DOHH2 (cell line): ENCODE results near the gene OR2F2.

Experiments
- H3F3A ChIP-seq: fragments of 200-600 bp; sonication (generic), shearing (Covaris generic); 2 replicates; pipeline ENCODE4 v1.6.0; 2016; ENCODE audit warnings: antibody characterized with exemption, mild to moderate bottlenecking; ENCODE audit not compliant: control insufficient read depth, insufficient read depth
- H3K27ac ChIP-seq: fragments of 200-600 bp; sonication (generic); 2 replicates; pipeline ENCODE4 v1.5.1; 2014; ENCODE audit warnings: low read depth, mild to moderate bottlenecking, low read length, moderate library complexity
- H3K27me3 ChIP-seq: fragments of 200-600 bp; sonication (generic); 2 replicates; pipeline ENCODE4 v1.6.1; 2014; ENCODE audit warnings: mild to moderate bottlenecking, low read length, mixed read lengths; ENCODE audit not compliant: control insufficient read depth
- H3K36me3 ChIP-seq: fragments of 200-600 bp; sonication (generic); 2 replicates; pipeline ENCODE4 v1.6.1; 2014; ENCODE audit warnings: mild to moderate bottlenecking, low read length, moderate library complexity, mixed read lengths; ENCODE audit not compliant: control insufficient read depth
- H3K4me1 ChIP-seq: fragments of 200-600 bp; sonication (generic); 2 replicates; pipeline ENCODE4 v1.6.1; 2014; ENCODE audit warnings: mild to moderate bottlenecking, low read length, mixed read lengths; ENCODE audit not compliant: control insufficient read depth
- H3K4me2 ChIP-seq: fragments of 200-600 bp; sonication (generic); 2 replicates; pipeline ENCODE4 v1.6.0; 2014; ENCODE audit warnings: mild to moderate bottlenecking, low read length, moderate library complexity
- H3K4me3 ChIP-seq: fragments of 200-600 bp; sonication (generic); 2 replicates; pipeline ENCODE4 v1.5.1; 2014; ENCODE audit warnings: mild to moderate bottlenecking, low read length, mixed read lengths
- H3K79me2 ChIP-seq: fragments of 200-600 bp; sonication (generic); 2 replicates; pipeline ENCODE4 v1.6.1; 2014; ENCODE audit warnings: mild to moderate bottlenecking, low read length, mixed read lengths; ENCODE audit not compliant: control insufficient read depth
- H3K9me2 ChIP-seq: fragments of 200-600 bp; sonication (generic); replicated peaks from 2 replicates; pipeline ENCODE4 v1.6.1; 2014; ENCODE audit warnings: mild to moderate bottlenecking, low read length, mixed read lengths; ENCODE audit not compliant: control insufficient read depth
- H3K9me3 ChIP-seq: fragments of 200-600 bp; sonication (generic); 2 replicates; pipeline ENCODE4 v1.6.1; 2014; ENCODE audit warnings: antibody characterized with exemption, low read length, mixed read lengths; ENCODE audit not compliant: control insufficient read depth, insufficient read depth
- H4K20me1 ChIP-seq: fragments of 200-600 bp; sonication (generic); 2 replicates; pipeline ENCODE4 v1.6.0; 2014; ENCODE audit warnings: low read depth, mild to moderate bottlenecking, antibody characterized with exemption, low read length, moderate library complexity; ENCODE audit not compliant: control insufficient read depth, insufficient read depth
- EZH2phosphoT487 ChIP-seq: fragments of 200-600 bp; sonication (generic); IDR thresholded peaks from 2 replicates; pipeline ENCODE4 v1.6.1; 2017; ENCODE audit warnings: borderline replicate concordance, mild to moderate bottlenecking, antibody characterized with exemption, low read length, moderate library complexity, mixed read lengths
- TF ChIP-seq, protein P1 (sequence below): fragments of 200-600 bp; sonication (generic); IDR thresholded peaks from one replicate; pipeline ENCODE4 v1.5.1; 2014; ENCODE audit warnings: antibody characterized with exemption, mild to moderate bottlenecking, low read depth, low read length; ENCODE audit not compliant: poor library complexity, severe bottlenecking

OR2F2 gene

DNA sequence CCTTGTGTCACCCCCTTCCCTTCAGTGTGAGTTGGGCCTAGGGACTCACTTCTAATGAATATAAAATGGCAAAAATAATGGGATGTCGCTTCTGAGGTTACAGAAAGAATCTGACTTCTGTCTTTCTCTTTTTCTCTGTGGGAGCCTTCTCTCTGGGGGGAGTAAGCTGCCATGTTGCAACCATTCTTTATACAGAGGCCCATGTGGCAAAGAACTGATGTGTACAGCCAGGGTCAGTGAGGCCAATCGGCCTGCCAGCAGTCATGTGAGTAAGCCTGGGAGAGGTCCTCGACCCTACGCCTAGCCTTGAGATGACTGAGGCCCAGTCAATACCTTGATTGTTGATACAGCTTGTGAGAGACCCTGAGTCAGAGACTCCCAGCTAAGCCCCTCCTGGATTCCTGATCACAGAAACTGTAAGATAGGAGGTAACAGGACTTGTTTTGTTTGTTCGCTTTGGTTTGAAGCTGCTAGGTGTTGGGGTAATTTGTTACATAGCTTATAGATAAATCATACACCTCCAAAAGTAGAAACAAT lies 34.7 kb upstream of the OR2F2 start:
- Histone ChIP-seq H3K4me2 (peak overlapping the region; percentile 93), H3K36me3 (no peaks in the 10 kb centered on the region; the same call in 1 of the 2 replicates), H3K27ac (no peak overlapping the region), H3K27me3 (no peaks in the 10 kb centered on the region), H3K4me1 (peaks cover 12% of the 10 kb centered on the region), H3K9me2 (no peaks in the 10 kb centered on the region), H4K20me1 (no peaks in the 10 kb centered on the region), H3K4me3 (peak overlapping the region; percentile 92), H3K79me2 (peaks cover 20% of the 10 kb centered on the region), H3F3A (no peaks in the 10 kb centered on the region), H3K9me3 (no peaks in the 10 kb centered on the region)
- TF ChIP-seq EZH2phosphoT487 = no peak
- TF ChIP-seq, protein P1, sequence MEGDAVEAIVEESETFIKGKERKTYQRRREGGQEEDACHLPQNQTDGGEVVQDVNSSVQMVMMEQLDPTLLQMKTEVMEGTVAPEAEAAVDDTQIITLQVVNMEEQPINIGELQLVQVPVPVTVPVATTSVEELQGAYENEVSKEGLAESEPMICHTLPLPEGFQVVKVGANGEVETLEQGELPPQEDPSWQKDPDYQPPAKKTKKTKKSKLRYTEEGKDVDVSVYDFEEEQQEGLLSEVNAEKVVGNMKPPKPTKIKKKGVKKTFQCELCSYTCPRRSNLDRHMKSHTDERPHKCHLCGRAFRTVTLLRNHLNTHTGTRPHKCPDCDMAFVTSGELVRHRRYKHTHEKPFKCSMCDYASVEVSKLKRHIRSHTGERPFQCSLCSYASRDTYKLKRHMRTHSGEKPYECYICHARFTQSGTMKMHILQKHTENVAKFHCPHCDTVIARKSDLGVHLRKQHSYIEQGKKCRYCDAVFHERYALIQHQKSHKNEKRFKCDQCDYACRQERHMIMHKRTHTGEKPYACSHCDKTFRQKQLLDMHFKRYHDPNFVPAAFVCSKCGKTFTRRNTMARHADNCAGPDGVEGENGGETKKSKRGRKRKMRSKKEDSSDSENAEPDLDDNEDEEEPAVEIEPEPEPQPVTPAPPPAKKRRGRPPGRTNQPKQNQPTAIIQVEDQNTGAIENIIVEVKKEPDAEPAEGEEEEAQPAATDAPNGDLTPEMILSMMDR = no peak

- TF ChIP-seq, protein P1 = no peak
- no peak for TF ChIP-seq EZH2phosphoT487
- H3K4me1 ChIP-seq = peaks cover 12% of the 10 kb centered on the region
- H3K27me3 ChIP-seq = no peaks in the 10 kb centered on the region
- H3K9me3 ChIP-seq = no peaks in the 10 kb centered on the region
- H3K4me2 ChIP-seq = peak overlapping the region; percentile 93
- H3K36me3 ChIP-seq = no peaks in the 10 kb centered on the region; the same call in 1 of the 2 replicates
- no peaks in the 10 kb centered on the region for H4K20me1 ChIP-seq
- H3K27ac ChIP-seq = peak overlapping the region; percentile 54
- H3K4me3 ChIP-seq = peak overlapping the region; percentile 92
- H3F3A ChIP-seq = no peaks in the 10 kb centered on the region
- no peaks in the 10 kb centered on the region for H3K9me2 ChIP-seq
- H3K79me2 ChIP-seq = peaks cover 20% of the 10 kb centered on the region
Observed at GRCh38 chr7:143901332-143901667, 33.7 kb upstream of the OR2F2 start.

DNA sequence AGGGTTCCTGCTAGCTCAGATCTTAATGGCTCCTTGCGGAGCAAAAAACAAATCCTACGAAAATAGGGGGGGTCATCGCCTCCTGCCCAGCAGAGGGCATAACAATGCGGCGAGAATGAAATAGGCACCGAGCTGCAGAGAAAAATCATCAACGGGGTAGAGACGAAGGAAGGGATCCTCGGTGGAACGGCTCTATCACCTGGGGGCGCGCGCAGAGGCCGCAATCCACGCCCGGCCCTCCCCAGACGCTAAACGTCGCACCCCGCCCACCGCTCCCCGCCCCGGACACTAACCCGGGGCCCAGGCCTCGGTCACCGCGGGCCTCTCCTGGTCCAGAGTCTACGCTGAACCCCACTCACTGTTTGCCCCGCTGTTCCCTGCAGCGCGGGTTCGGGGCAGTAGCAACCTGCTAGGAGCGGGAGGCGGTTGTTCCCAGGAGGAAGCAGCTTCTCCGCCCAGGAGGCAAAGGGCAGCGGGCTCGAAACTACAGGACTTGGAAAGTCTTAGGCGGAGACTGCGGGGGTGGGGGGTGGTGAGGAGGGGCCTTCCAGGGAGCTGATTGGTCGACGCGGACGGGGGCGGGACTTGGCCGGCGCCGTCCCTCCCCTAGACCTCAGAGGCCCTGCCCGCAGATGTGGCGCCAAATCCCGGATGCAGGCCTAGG lies 33.2 kb upstream of the OR2F2 start, which contains the start of gene TCAF1:
Gene TCAF1, minus strand, starts transcription at position 509 of the 664 bp plus-strand sequence. CDS start 25,568 bp downstream, outside the sequence.
- H4K20me1 ChIP-seq = no peaks in the 10 kb centered on the region
- H3K9me2 ChIP-seq = no peaks in the 10 kb centered on the region
- peaks cover 12% of the 10 kb centered on the region for H3K4me1 ChIP-seq
- peak within 1 kb of the TSS; percentile 54 for H3K27ac ChIP-seq
- no peaks in the 10 kb centered on the region for H3K9me3 ChIP-seq
- TF ChIP-seq, protein P1 = peak; percentile 72
- TF ChIP-seq EZH2phosphoT487 = no peak
- H3K27me3 ChIP-seq = no peaks in the 10 kb centered on the region
- no peaks in the 10 kb centered on the region; the same call in 1 of the 2 replicates for H3K36me3 ChIP-seq
- H3K79me2 ChIP-seq = peaks cover 20% of the 10 kb centered on the region
- H3K4me3 ChIP-seq = peak within 1 kb of the TSS; percentile 92
- H3F3A ChIP-seq = no peaks in the 10 kb centered on the region
- H3K4me2 ChIP-seq = peak within 1 kb of the TSS; percentile 93
